Neural cell (in vitro differentiated cells): ENCODE data around the gene MST1. TPM values are rescaled to one million over a fixed set of nuclear protein-coding genes. Genes with fewer than 3 reads are reported as not detected.

Experiments
- H2AFZ ChIP-seq: fragments of 200-600, 300-800 bp; sonication (generic), shearing (Covaris generic); 2 replicates; pipeline ENCODE4 v1.6.0; 2014; ENCODE audit warnings: low read depth, mild to moderate bottlenecking, antibody characterized with exemption, low read length, moderate library complexity
- H3F3A ChIP-seq: fragments of 200-600 bp; shearing (Covaris generic); 2 replicates; pipeline ENCODE4 v1.6.1; 2016; ENCODE audit warnings: mild to moderate bottlenecking, moderate library complexity, mixed read lengths, antibody characterized with exemption, low read length; ENCODE audit not compliant: insufficient read depth, poor library complexity, severe bottlenecking
- H3K27ac ChIP-seq: fragments of 200-600, 300-800 bp; sonication (generic), shearing (Covaris generic); 2 replicates; pipeline ENCODE4 v1.5.1; 2014; ENCODE audit warnings: mild to moderate bottlenecking, low read length, moderate library complexity
- H3K27me3 ChIP-seq: fragments of 300-800, 200-600 bp; sonication (generic), shearing (Covaris generic); 2 replicates; pipeline ENCODE4 v1.6.0; 2014; ENCODE audit warnings: mild to moderate bottlenecking, low read depth, low read length, moderate library complexity; ENCODE audit not compliant: insufficient read depth
- H3K36me3 ChIP-seq: fragments of 300-800, 200-600 bp; sonication (generic), shearing (Covaris generic); 2 replicates; pipeline ENCODE4 v1.5.1; 2014; ENCODE audit warnings: mild to moderate bottlenecking, antibody characterized with exemption, low read length, moderate library complexity; ENCODE audit not compliant: insufficient read depth
- H3K4me2 ChIP-seq: fragments of 300-800, 200-600 bp; sonication (generic), shearing (Covaris generic); 2 replicates; pipeline ENCODE4 v1.6.0; 2014; ENCODE audit warnings: mild to moderate bottlenecking, low read length
- H3K4me3 ChIP-seq: fragments of 300-800, 200-600 bp; sonication (generic), shearing (Covaris generic); 2 replicates; pipeline ENCODE4 v1.5.1; 2014; ENCODE audit warnings: mild to moderate bottlenecking, low read length, moderate library complexity
- H3K79me2 ChIP-seq: fragments of 200-600 bp; shearing (Covaris generic); replicated peaks from 2 replicates; pipeline ENCODE4 v1.6.0; 2014; ENCODE audit warnings: mild to moderate bottlenecking, low read length, moderate library complexity; ENCODE audit not compliant: insufficient read depth
- H3K9ac ChIP-seq: fragments of 300-800, 200-600 bp; sonication (generic), shearing (Covaris generic); 2 replicates; pipeline ENCODE4 v1.6.1; 2016; ENCODE audit warnings: mild to moderate bottlenecking, low read length, mixed read lengths
- H3K9me2 ChIP-seq: fragments of 200-600 bp; shearing (Covaris generic); 2 replicates; pipeline ENCODE4 v1.6.1; 2016; ENCODE audit warnings: mild to moderate bottlenecking, low read length, mixed read lengths; ENCODE audit not compliant: insufficient read depth
- H3K9me3 ChIP-seq: fragments of 200-600, 300-800 bp; sonication (generic), shearing (Covaris generic); 2 replicates; pipeline ENCODE4 v1.6.1; 2016; ENCODE audit warnings: mild to moderate bottlenecking, mixed run types, low read length, moderate library complexity, mixed read lengths
- H4K20me1 ChIP-seq: fragments of 200-600 bp; shearing (Covaris generic); 2 replicates; pipeline ENCODE4 v1.6.1; 2016; ENCODE audit warnings: mild to moderate bottlenecking, mixed run types; ENCODE audit not compliant: insufficient read depth
- CTCF ChIP-seq: fragments of 450-650 bp; IDR thresholded peaks from 2 replicates; pipeline ENCODE4 v1.5.1; 2014; ENCODE audit warnings: antibody characterized with exemption, mild to moderate bottlenecking, moderate library complexity; ENCODE audit not compliant: poor library complexity, severe bottlenecking
- EP300 ChIP-seq: fragments of 450-650 bp; conservative IDR thresholded peaks from 2 replicates; pipeline ENCODE4 v1.6.1; 2014; ENCODE audit warnings: antibody characterized with exemption, mild to moderate bottlenecking, moderate library complexity; ENCODE audit not compliant: poor library complexity, severe bottlenecking
- EZH2 ChIP-seq: fragments of 200-600, 300-800 bp; shearing (Covaris generic), sonication (generic); IDR thresholded peaks from 2 replicates; pipeline ENCODE4 v1.6.1; 2014; ENCODE audit warnings: antibody characterized with exemption, low read length, borderline replicate concordance, mild to moderate bottlenecking; ENCODE audit not compliant: insufficient read depth, poor library complexity, severe bottlenecking
- MXI1 ChIP-seq: fragments of 450-650 bp; conservative IDR thresholded peaks from 2 replicates; pipeline ENCODE4 v1.6.1; 2014; ENCODE audit warnings: antibody characterized with exemption, mild to moderate bottlenecking; ENCODE audit not compliant: poor library complexity, severe bottlenecking
- POLR2AphosphoS5 ChIP-seq: IDR thresholded peaks from 2 replicates; pipeline ENCODE4 v1.6.1; 2012
- RAD21 ChIP-seq: fragments of 450-650 bp; conservative IDR thresholded peaks from 2 replicates; pipeline ENCODE4 v1.6.1; 2014; ENCODE audit warnings: antibody characterized with exemption, mild to moderate bottlenecking, moderate library complexity
- REST ChIP-seq: IDR thresholded peaks from 2 replicates; pipeline ENCODE4 v1.6.1; 2012; ENCODE audit warnings: borderline replicate concordance
- SMC3 ChIP-seq: fragments of 450-650 bp; conservative IDR thresholded peaks from 2 replicates; pipeline ENCODE4 v1.6.1; 2014; ENCODE audit warnings: antibody characterized with exemption, mild to moderate bottlenecking, moderate library complexity; ENCODE audit not compliant: poor library complexity
- TAF1 ChIP-seq: IDR thresholded peaks from 2 replicates; pipeline ENCODE4 v1.6.1; 2012; ENCODE audit warnings: low read depth
- polyA plus RNA-seq: library from polyadenylated mRNA; depleted of rRNA; stranded (reverse); fragments of >200 nt; gene quantifications from 2 replicates; pipeline ENCODE4 v1.2.3, GENCODE V29; 2014

The MST1 gene
- polyA plus RNA-seq, 1 donor from 2014 or later = 64.0 TPM

GRCh38 chr3:49700014-49700413 is 10.7 kb upstream of the MST1 start:
- Histone ChIP-seq H2AFZ (no peak overlapping the region), H3K36me3 (no peaks in the 10 kb centered on the region), H3K9ac (no peak overlapping the region)

GRCh38 chr3:49699281-49699979 is 10.2 kb upstream of the MST1 start:
- H3K27me3 ChIP-seq = no peaks in the 10 kb centered on the region
- no peaks in the 10 kb centered on the region for H3K9me3 ChIP-seq
- H3K9me2 ChIP-seq = no peaks in the 10 kb centered on the region
- no peak overlapping the region for H3K4me3 ChIP-seq
- H2AFZ ChIP-seq = no peak overlapping the region
- H3K27ac ChIP-seq = no peak overlapping the region
- H3K9ac ChIP-seq = no peak overlapping the region
- H3K36me3 ChIP-seq = no peaks in the 10 kb centered on the region
- no peak overlapping the region for H3K4me2 ChIP-seq
- H3K79me2 ChIP-seq = no peaks in the 10 kb centered on the region
- no peaks in the 10 kb centered on the region for H4K20me1 ChIP-seq
- no peaks in the 10 kb centered on the region for H3F3A ChIP-seq
- no peak for TF ChIP-seq TAF1
- no peak for TF ChIP-seq MXI1
- TF ChIP-seq REST = no peak
- no peak for TF ChIP-seq EP300
- TF ChIP-seq RAD21 = no peak
- TF ChIP-seq POLR2AphosphoS5 = no peak
- TF ChIP-seq SMC3 = no peak

More at GRCh38 chr3:49700014-49700413, 10.7 kb upstream of the MST1 start:
- Histone ChIP-seq H3K9me2 (no peaks in the 10 kb centered on the region), H3F3A (no peaks in the 10 kb centered on the region), H3K9me3 (no peaks in the 10 kb centered on the region), H4K20me1 (no peaks in the 10 kb centered on the region), H3K79me2 (no peaks in the 10 kb centered on the region), H3K4me3 (no peak overlapping the region), H3K4me2 (no peak overlapping the region), H3K27me3 (no peaks in the 10 kb centered on the region), H3K27ac (no peak overlapping the region)
- TF ChIP-seq EP300 (no peak), EZH2 (no peak), REST (no peak), TAF1 (no peak), CTCF (no peak), POLR2AphosphoS5 (no peak), RAD21 (no peak), MXI1 (no peak), SMC3 (no peak)
